Mononuclear cell (primary cell): Measurements from ENCODE around the gene TMEM132C. TPM values are rescaled to one million over a fixed set of nuclear protein-coding genes. Genes with fewer than 3 reads are reported as not detected.

Experiments
- H3K27me3 ChIP-seq: 2 replicates; pipeline ENCODE4 v1.6.0; 2011; ENCODE audit warnings: low read length, control low read depth; ENCODE audit not compliant: insufficient read depth
- H3K4me1 ChIP-seq: 2 replicates; pipeline ENCODE4 v1.5.1; 2011; ENCODE audit warnings: mild to moderate bottlenecking, low read length, control low read depth; ENCODE audit not compliant: insufficient read depth
- H3K4me3 ChIP-seq: 2 replicates; pipeline ENCODE4 v1.5.1; 2011; ENCODE audit warnings: mild to moderate bottlenecking, low read length, moderate library complexity
- H3K9me3 ChIP-seq: 2 replicates; pipeline ENCODE4 v1.5.1; 2011; ENCODE audit warnings: low read depth, mild to moderate bottlenecking, control low read depth, low read length
- total RNA-seq: library from RNA; depleted of rRNA; stranded (reverse); fragments of >200 nt; gene quantifications from one replicate; pipeline ENCODE4 v1.2.3, GENCODE V29; 2012

Gene TMEM132C
- total RNA-seq, 1 donor = under 0.01 TPM

GRCh38 chr12:128619263-128619662 lies 352.3 kb downstream of the TMEM132C start:
- Histone ChIP-seq H3K4me1 (no peaks in the 10 kb centered on the region), H3K9me3 (no peaks in the 10 kb centered on the region), H3K4me3 (no peak overlapping the region), H3K27me3 (no peaks in the 10 kb centered on the region)

GRCh38 chr12:128621304-128621703 lies 354.3 kb downstream of the TMEM132C start:
- H3K27me3 ChIP-seq = no peaks in the 10 kb centered on the region
- no peaks in the 10 kb centered on the region for H3K4me1 ChIP-seq
- no peaks in the 10 kb centered on the region for H3K9me3 ChIP-seq
- H3K4me3 ChIP-seq = no peak overlapping the region

- Histone ChIP-seq H3K9me3 (no peaks in the 10 kb centered on the region), H3K4me1 (no peaks in the 10 kb centered on the region), H3K27me3 (no peaks in the 10 kb centered on the region), H3K4me3 (no peak overlapping the region)
Measured at GRCh38 chr12:128623748-128624147, 356.8 kb downstream of the TMEM132C start.

GRCh38 chr12:128626808-128627320 lies 359.9 kb downstream of the TMEM132C start:
- Histone ChIP-seq H3K4me1 (no peaks in the 10 kb centered on the region), H3K9me3 (no peaks in the 10 kb centered on the region), H3K4me3 (no peak overlapping the region), H3K27me3 (no peaks in the 10 kb centered on the region)

- Histone ChIP-seq H3K4me1 (no peaks in the 10 kb centered on the region), H3K4me3 (no peak overlapping the region), H3K9me3 (no peaks in the 10 kb centered on the region), H3K27me3 (no peaks in the 10 kb centered on the region)
Measured at GRCh38 chr12:128627659-128628058, 360.7 kb downstream of the TMEM132C start.

GRCh38 chr12:128629979-128630378 lies 363.0 kb downstream of the TMEM132C start:
- Histone ChIP-seq H3K9me3 (no peaks in the 10 kb centered on the region), H3K27me3 (no peaks in the 10 kb centered on the region)

GRCh38 chr12:128637642-128638606 lies 371.0 kb downstream of the TMEM132C start:
- Histone ChIP-seq H3K9me3 (no peaks in the 10 kb centered on the region), H3K4me3 (no peak overlapping the region), H3K27me3 (no peaks in the 10 kb centered on the region), H3K4me1 (no peaks in the 10 kb centered on the region)

More at GRCh38 chr12:128629979-128630378, 363.0 kb downstream of the TMEM132C start:
- no peak overlapping the region for H3K4me3 ChIP-seq
- H3K4me1 ChIP-seq = no peaks in the 10 kb centered on the region

- no peaks in the 10 kb centered on the region for H3K27me3 ChIP-seq
- no peaks in the 10 kb centered on the region for H3K4me1 ChIP-seq
- H3K4me3 ChIP-seq = no peak overlapping the region
- no peaks in the 10 kb centered on the region for H3K9me3 ChIP-seq
Measured at GRCh38 chr12:128639089-128639488, 372.1 kb downstream of the TMEM132C start.

GRCh38 chr12:128643155-128643554 lies 376.2 kb downstream of the TMEM132C start:
- Histone ChIP-seq H3K4me1 (no peaks in the 10 kb centered on the region), H3K27me3 (no peaks in the 10 kb centered on the region), H3K9me3 (no peaks in the 10 kb centered on the region), H3K4me3 (no peak overlapping the region)

GRCh38 chr12:128644664-128645296 lies 377.8 kb downstream of the TMEM132C start:
- no peaks in the 10 kb centered on the region for H3K9me3 ChIP-seq
- H3K4me3 ChIP-seq = no peak overlapping the region
- H3K27me3 ChIP-seq = no peaks in the 10 kb centered on the region
- no peaks in the 10 kb centered on the region for H3K4me1 ChIP-seq

- no peaks in the 10 kb centered on the region for H3K27me3 ChIP-seq
- H3K4me1 ChIP-seq = no peaks in the 10 kb centered on the region
- no peaks in the 10 kb centered on the region for H3K9me3 ChIP-seq
- H3K4me3 ChIP-seq = no peak overlapping the region
Measured at GRCh38 chr12:128649902-128650301, 382.9 kb downstream of the TMEM132C start.

- no peak overlapping the region for H3K4me3 ChIP-seq
- no peaks in the 10 kb centered on the region for H3K9me3 ChIP-seq
- H3K4me1 ChIP-seq = no peaks in the 10 kb centered on the region
- no peaks in the 10 kb centered on the region for H3K27me3 ChIP-seq
Measured at GRCh38 chr12:128652136-128652751, 385.3 kb downstream of the TMEM132C start.

- H3K4me3 ChIP-seq = no peak overlapping the region
- no peaks in the 10 kb centered on the region for H3K4me1 ChIP-seq
- H3K27me3 ChIP-seq = no peaks in the 10 kb centered on the region
- H3K9me3 ChIP-seq = no peaks in the 10 kb centered on the region
Measured at GRCh38 chr12:128654468-128654867, 387.5 kb downstream of the TMEM132C start.

- no peak overlapping the region for H3K4me3 ChIP-seq
- H3K27me3 ChIP-seq = no peaks in the 10 kb centered on the region
- no peaks in the 10 kb centered on the region for H3K4me1 ChIP-seq
- no peaks in the 10 kb centered on the region for H3K9me3 ChIP-seq
Measured at GRCh38 chr12:128657378-128657777, 390.4 kb downstream of the TMEM132C start.
